Urinary bladder (tissue), 4 donors: ENCODE measurements around the gene MOBP. TPM values are rescaled to one million over a fixed set of nuclear protein-coding genes. Genes with fewer than 3 reads are reported as not detected.
"Not testable (repeated sequence)": the region's sequence is repeated elsewhere in the genome, so short reads cannot be mapped to it uniquely, and the experiment has no call there.

ENCODE experiments used
- DNase-seq: peaks from one replicate; pipeline ENCODE4 v3.0.0-alpha.2; 2015; ENCODE audit errors: extremely low spot score
- H3K27ac ChIP-seq: one replicate; pipeline ENCODE4 v1.5.1; 2013; ENCODE audit warnings: low read depth, mild to moderate bottlenecking, moderate library complexity
- H3K36me3 ChIP-seq: one replicate; pipeline ENCODE4 v1.6.1; 2013; ENCODE audit warnings: mild to moderate bottlenecking, moderate library complexity; ENCODE audit not compliant: insufficient read depth
- H3K4me1 ChIP-seq: one replicate; pipeline ENCODE4 v1.6.1; 2013; ENCODE audit warnings: mild to moderate bottlenecking, moderate library complexity; ENCODE audit not compliant: insufficient read depth
- H3K4me3 ChIP-seq: one replicate; pipeline ENCODE4 v1.5.1; 2013; ENCODE audit warnings: low read depth, low read length
- WGBS: extraction: QIAGEN DNeasy Blood & Tissue Kit; methylation state at CpG from one replicate; pipeline ENCODE4 v1.1.7; 2013; 5-methylcytosine and 5-hydroxymethylcytosine counted together
- polyA plus RNA-seq: library from polyadenylated mRNA; stranded (reverse); fragments of 200-250 nt; gene quantifications from one replicate; pipeline ENCODE4 v1.2.3, GENCODE V29; 2013
- total RNA-seq: library from RNA; depleted of rRNA; stranded (reverse); fragments of >200 nt; gene quantifications from one replicate; pipeline ENCODE4 v1.2.3, GENCODE V29; 2014
- donor health status: healthy with polysubstance abuse.
- donor health status: healthy.

MOBP gene
- total and polyA plus RNA-seq, 2 donors: 0.05 to 0.94 TPM

- Histone ChIP-seq H3K4me1 (no peaks in the 10 kb centered on the region), H3K36me3 (no peaks in the 10 kb centered on the region), H3K27ac (no peak overlapping the region), H3K4me3 (no peak overlapping the region)
- no peak for DNase-seq
- 28% methylated on average over 4 of the region's 4 CpGs for WGBS
Measured at GRCh38 chr3:39438880-39439279, 28.6 kb upstream of the MOBP start.

GRCh38 chr3:39440316-39440715 lies 27.2 kb upstream of the MOBP start:
- no peaks in the 10 kb centered on the region for H3K36me3 ChIP-seq
- WGBS: 91% methylated on average over 8 of the region's 8 CpGs
- no peak for DNase-seq
- H3K4me3 ChIP-seq: no peak overlapping the region
- no peaks in the 10 kb centered on the region for H3K4me1 ChIP-seq
- no peak overlapping the region for H3K27ac ChIP-seq

- WGBS: 77% methylated on average over 4 of the region's 4 CpGs
- Histone ChIP-seq H3K27ac (no peak overlapping the region), H3K4me3 (no peak overlapping the region), H3K36me3 (no peaks in the 10 kb centered on the region), H3K4me1 (no peaks in the 10 kb centered on the region)
- no peak for DNase-seq
Measured at GRCh38 chr3:39443530-39443929, 23.9 kb upstream of the MOBP start.

- Histone ChIP-seq H3K27ac (no peak overlapping the region), H3K4me1 (no peaks in the 10 kb centered on the region), H3K36me3 (no peaks in the 10 kb centered on the region), H3K4me3 (no peak overlapping the region)
- no peak for DNase-seq
- WGBS: 76% methylated on average over 2 of the region's 2 CpGs
Measured at GRCh38 chr3:39445927-39446326, 21.6 kb upstream of the MOBP start.

GRCh38 chr3:39446444-39446843 lies 21.0 kb upstream of the MOBP start:
- Histone ChIP-seq H3K4me3 (no peak overlapping the region), H3K36me3 (no peaks in the 10 kb centered on the region), H3K27ac (no peak overlapping the region), H3K4me1 (no peaks in the 10 kb centered on the region)
- DNase-seq: no peak
- whole genome bisulfite sequencing: 83% methylated on average over 2 of the region's 2 CpGs

- 20% methylated on average over 13 of the region's 13 CpGs for WGBS
- H3K4me1 ChIP-seq: no peaks in the 10 kb centered on the region
- H3K27ac ChIP-seq: no peak overlapping the region
- no peaks in the 10 kb centered on the region for H3K36me3 ChIP-seq
- no peak overlapping the region for H3K4me3 ChIP-seq
- peak; percentile 80 for DNase-seq
Measured at GRCh38 chr3:39447637-39448483, 19.6 kb upstream of the MOBP start.

- Histone ChIP-seq H3K36me3 (no peaks in the 10 kb centered on the region), H3K27ac (no peak overlapping the region), H3K4me1 (no peaks in the 10 kb centered on the region), H3K4me3 (no peak overlapping the region)
- 60% methylated on average over 10 of the region's 10 CpGs for WGBS
- DNase-seq: no peak
Measured at GRCh38 chr3:39448506-39449233, 18.8 kb upstream of the MOBP start.

- no peak overlapping the region for H3K27ac ChIP-seq
- no peaks in the 10 kb centered on the region for H3K4me1 ChIP-seq
- no peak overlapping the region for H3K4me3 ChIP-seq
- 77% methylated on average over 3 of the region's 3 CpGs for WGBS
- no peak for DNase-seq
- no peaks in the 10 kb centered on the region for H3K36me3 ChIP-seq
Measured at GRCh38 chr3:39449796-39450195, 17.7 kb upstream of the MOBP start.

GRCh38 chr3:39453134-39453533 lies 14.3 kb upstream of the MOBP start:
- DNase-seq: no peak
- no peaks in the 10 kb centered on the region for H3K36me3 ChIP-seq
- H3K4me3 ChIP-seq: no peak overlapping the region
- no peaks in the 10 kb centered on the region for H3K4me1 ChIP-seq
- 54% methylated on average over 1 of the region's 1 CpG for WGBS
- H3K27ac ChIP-seq: no peak overlapping the region

- H3K27ac ChIP-seq: not testable (repeated sequence)
Measured at GRCh38 chr3:39453872-39454271, 13.6 kb upstream of the MOBP start.

GRCh38 chr3:39454591-39455217 lies 12.8 kb upstream of the MOBP start:
- no peak overlapping the region for H3K4me3 ChIP-seq
- no peak overlapping the region for H3K27ac ChIP-seq
- no peaks in the 10 kb centered on the region for H3K36me3 ChIP-seq
- 35% methylated on average over 3 of the region's 3 CpGs for WGBS
- DNase-seq: no peak
- H3K4me1 ChIP-seq: no peaks in the 10 kb centered on the region

More at GRCh38 chr3:39453872-39454271, 13.6 kb upstream of the MOBP start:
- not testable (repeated sequence) for H3K4me3 ChIP-seq, DNase-seq, H3K36me3 ChIP-seq, H3K4me1 ChIP-seq
- WGBS: 88% methylated on average over 7 of the region's 7 CpGs

GRCh38 chr3:39456159-39456558 lies 11.3 kb upstream of the MOBP start:
- Histone ChIP-seq H3K4me3 (no peak overlapping the region), H3K36me3 (no peaks in the 10 kb centered on the region), H3K4me1 (no peaks in the 10 kb centered on the region), H3K27ac (no peak overlapping the region)
- 96% methylated on average over 20 of the region's 20 CpGs for WGBS
- DNase-seq: no peak

- H3K4me3 ChIP-seq: no peak overlapping the region
- H3K4me1 ChIP-seq: no peaks in the 10 kb centered on the region
- no peaks in the 10 kb centered on the region for H3K36me3 ChIP-seq
- no peak for DNase-seq
- no peak overlapping the region for H3K27ac ChIP-seq
- WGBS: 78% methylated on average over 9 of the region's 9 CpGs
Measured at GRCh38 chr3:39457361-39457760, 10.1 kb upstream of the MOBP start.

GRCh38 chr3:39458579-39458978 lies 8.9 kb upstream of the MOBP start:
- not testable (repeated sequence) for DNase-seq, H3K27ac ChIP-seq, H3K4me1 ChIP-seq, H3K36me3 ChIP-seq, H3K4me3 ChIP-seq
- 83% methylated on average over 5 of the region's 5 CpGs for WGBS
